OCI-LY1 (cell line): Measurements from ENCODE around the gene PIBF1.
A peak's percentile ranks its signal among the peaks of the same experiment; 100 is the strongest.

ENCODE experiments used
- H2AFZ ChIP-seq: fragments of 200-600 bp; sonication (generic), shearing (Covaris generic); 2 replicates; pipeline ENCODE4 v1.6.0; 2014; ENCODE audit warnings: antibody characterized with exemption, mild to moderate bottlenecking, low read length
- H3F3A ChIP-seq: fragments of 200-600 bp; sonication (generic), shearing (Covaris generic); 2 replicates; pipeline ENCODE4 v1.6.0; 2014; ENCODE audit warnings: mild to moderate bottlenecking, antibody characterized with exemption, low read length, moderate library complexity; ENCODE audit not compliant: insufficient read depth
- H3K27ac ChIP-seq: fragments of 200-600 bp; sonication (generic); 2 replicates; pipeline ENCODE4 v1.5.1; 2014; ENCODE audit warnings: low read length, mixed run types, mild to moderate bottlenecking, low read depth; ENCODE audit not compliant: poor library complexity, severe bottlenecking
- H3K27me3 ChIP-seq: fragments of 200-600 bp; sonication (generic); 2 replicates; pipeline ENCODE4 v1.6.0; 2014; ENCODE audit warnings: antibody characterized with exemption, mild to moderate bottlenecking, low read length, moderate library complexity; ENCODE audit not compliant: insufficient read depth
- H3K36me3 ChIP-seq: fragments of 200-600 bp; sonication (generic); 2 replicates; pipeline ENCODE4 v1.6.1; 2014; ENCODE audit warnings: mild to moderate bottlenecking, antibody characterized with exemption, low read length, moderate library complexity, mixed read lengths; ENCODE audit not compliant: insufficient read depth
- H3K4me1 ChIP-seq: fragments of 200-600 bp; sonication (generic); 2 replicates; pipeline ENCODE4 v1.5.1; 2014; ENCODE audit warnings: mild to moderate bottlenecking, low read length, moderate library complexity; ENCODE audit not compliant: insufficient read depth, severe bottlenecking
- H3K4me2 ChIP-seq: fragments of 200-600 bp; sonication (generic), shearing (Covaris generic); 2 replicates; pipeline ENCODE4 v1.6.1; 2014; ENCODE audit warnings: low read length
- H3K4me3 ChIP-seq: fragments of 200-600 bp; sonication (generic); 2 replicates; pipeline ENCODE4 v1.5.1; 2014; ENCODE audit warnings: low read length, low read depth, mild to moderate bottlenecking, mixed read lengths; ENCODE audit not compliant: poor library complexity, severe bottlenecking
- H3K79me2 ChIP-seq: fragments of 200-600 bp; shearing (Covaris generic); 2 replicates; pipeline ENCODE4 v1.6.1; 2016; ENCODE audit warnings: mixed run types, low read length, mixed read lengths; ENCODE audit not compliant: insufficient read depth
- H3K9ac ChIP-seq: fragments of 200-600 bp; sonication (generic), shearing (Covaris generic); 2 replicates; pipeline ENCODE4 v1.6.1; 2014; ENCODE audit warnings: mild to moderate bottlenecking, low read length, mixed read lengths
- H3K9me2 ChIP-seq: fragments of 200-600 bp; sonication (generic), shearing (Covaris generic); 2 replicates; pipeline ENCODE4 v1.6.1; 2014; ENCODE audit warnings: low read depth, mild to moderate bottlenecking, low read length, mixed read lengths
- H3K9me3 ChIP-seq: fragments of 200-600 bp; shearing (Covaris generic); 2 replicates; pipeline ENCODE4 v1.6.1; 2014; ENCODE audit warnings: low read length, mixed read lengths
- H4K20me1 ChIP-seq: fragments of 200-600 bp; sonication (generic), shearing (Covaris generic); 2 replicates; pipeline ENCODE4 v1.6.0; 2016; ENCODE audit warnings: mild to moderate bottlenecking, low read length; ENCODE audit not compliant: insufficient read depth
- EZH2 ChIP-seq: fragments of 200-600 bp; sonication (generic), shearing (Covaris generic); IDR thresholded peaks from 2 replicates; pipeline ENCODE4 v1.8.0; 2017; ENCODE audit warnings: borderline replicate concordance, mixed run types, mild to moderate bottlenecking, antibody characterized with exemption, low read length, moderate library complexity, mixed read lengths
- TF ChIP-seq, protein P1 (sequence below): fragments of 200-600 bp; sonication (generic), shearing (Covaris generic); IDR thresholded peaks from 2 replicates; pipeline ENCODE4 v1.5.1; 2017; ENCODE audit warnings: mild to moderate bottlenecking, antibody characterized with exemption, low read length, moderate library complexity, mixed read lengths

PIBF1 gene

DNA sequence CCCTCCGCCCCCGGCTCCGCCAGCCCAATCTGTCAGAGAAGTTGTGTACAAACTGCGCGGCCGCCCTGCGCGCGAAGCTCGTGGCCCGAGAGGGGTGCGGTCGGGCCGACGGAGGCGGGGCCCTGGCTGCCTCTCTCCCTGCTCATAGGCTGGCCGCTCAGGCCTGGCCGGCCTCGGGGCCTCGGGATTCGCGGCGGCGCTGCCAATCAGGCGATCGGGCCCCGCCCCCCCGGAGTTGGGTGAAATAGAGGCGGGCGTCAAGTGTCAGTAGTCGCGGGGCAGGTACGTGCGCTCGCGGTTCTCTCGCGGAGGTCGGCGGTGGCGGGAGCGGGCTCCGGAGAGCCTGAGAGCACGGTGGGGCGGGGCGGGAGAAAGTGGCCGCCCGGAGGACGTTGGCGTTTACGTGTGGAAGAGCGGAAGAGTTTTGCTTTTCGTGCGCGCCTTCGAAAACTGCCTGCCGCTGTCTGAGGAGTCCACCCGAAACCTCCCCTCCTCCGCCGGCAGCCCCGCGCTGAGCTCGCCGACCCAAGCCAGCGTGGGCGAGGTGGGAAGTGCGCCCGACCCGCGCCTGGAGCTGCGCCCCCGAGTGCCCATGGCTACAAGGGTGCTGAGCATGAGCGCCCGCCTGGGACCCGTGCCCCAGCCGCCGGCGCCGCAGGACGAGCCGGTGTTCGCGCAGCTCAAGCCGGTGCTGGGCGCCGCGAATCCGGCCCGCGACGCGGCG is 277.0 kb downstream of the PIBF1 start, which contains the start of gene KLF5:
Gene KLF5 (plus strand): TSS at position 270 of the 724 bp plus-strand sequence. CDS start 323 bp downstream, at position 593.
- Histone ChIP-seq H3K9me2 (no peaks in the 10 kb centered on the region), H3K4me1 (peaks cover 20% of the 10 kb centered on the region), H3K9ac (peak within 1 kb of the TSS; percentile 54), H3K36me3 (no peaks in the 10 kb centered on the region; the same call in 1 of the 2 replicates), H3K4me3 (peak within 1 kb of the TSS; percentile 68), H3K27me3 (no peaks in the 10 kb centered on the region; the same call in 1 of the 2 replicates), H3K9me3 (no peaks in the 10 kb centered on the region), H3K4me2 (peak within 1 kb of the TSS; percentile 67), H3K79me2 (no peaks in the 10 kb centered on the region), H3K27ac (no peak within 1 kb of the TSS), H3F3A (no peaks in the 10 kb centered on the region), H4K20me1 (no peaks in the 10 kb centered on the region), H2AFZ (peak within 1 kb of the TSS; percentile 10; the same call in 1 of the 2 replicates)
- TF ChIP-seq, protein P1, sequence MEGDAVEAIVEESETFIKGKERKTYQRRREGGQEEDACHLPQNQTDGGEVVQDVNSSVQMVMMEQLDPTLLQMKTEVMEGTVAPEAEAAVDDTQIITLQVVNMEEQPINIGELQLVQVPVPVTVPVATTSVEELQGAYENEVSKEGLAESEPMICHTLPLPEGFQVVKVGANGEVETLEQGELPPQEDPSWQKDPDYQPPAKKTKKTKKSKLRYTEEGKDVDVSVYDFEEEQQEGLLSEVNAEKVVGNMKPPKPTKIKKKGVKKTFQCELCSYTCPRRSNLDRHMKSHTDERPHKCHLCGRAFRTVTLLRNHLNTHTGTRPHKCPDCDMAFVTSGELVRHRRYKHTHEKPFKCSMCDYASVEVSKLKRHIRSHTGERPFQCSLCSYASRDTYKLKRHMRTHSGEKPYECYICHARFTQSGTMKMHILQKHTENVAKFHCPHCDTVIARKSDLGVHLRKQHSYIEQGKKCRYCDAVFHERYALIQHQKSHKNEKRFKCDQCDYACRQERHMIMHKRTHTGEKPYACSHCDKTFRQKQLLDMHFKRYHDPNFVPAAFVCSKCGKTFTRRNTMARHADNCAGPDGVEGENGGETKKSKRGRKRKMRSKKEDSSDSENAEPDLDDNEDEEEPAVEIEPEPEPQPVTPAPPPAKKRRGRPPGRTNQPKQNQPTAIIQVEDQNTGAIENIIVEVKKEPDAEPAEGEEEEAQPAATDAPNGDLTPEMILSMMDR: peak; percentile 22; the same call in 1 of the 2 replicates
- TF ChIP-seq EZH2: no peak

- Histone ChIP-seq H3K27me3 (no peaks in the 10 kb centered on the region; the same call in 1 of the 2 replicates), H3K9me3 (no peaks in the 10 kb centered on the region), H4K20me1 (no peaks in the 10 kb centered on the region), H3K9ac (peak overlapping the region; percentile 54; the same call in 1 of the 2 replicates), H3F3A (no peaks in the 10 kb centered on the region), H3K9me2 (no peaks in the 10 kb centered on the region), H3K4me2 (peak overlapping the region; percentile 67), H3K4me3 (peak overlapping the region; percentile 68), H3K36me3 (no peaks in the 10 kb centered on the region; the same call in 1 of the 2 replicates), H3K79me2 (no peaks in the 10 kb centered on the region), H2AFZ (no peak overlapping the region), H3K27ac (no peak overlapping the region), H3K4me1 (peaks cover 20% of the 10 kb centered on the region)
- TF ChIP-seq EZH2: no peak
- TF ChIP-seq, protein P1: no peak; the same call in 1 of the 2 replicates
These were observed 277.7 kb downstream of the PIBF1 start for GRCh38 chr13:73059460-73060250.

DNA sequence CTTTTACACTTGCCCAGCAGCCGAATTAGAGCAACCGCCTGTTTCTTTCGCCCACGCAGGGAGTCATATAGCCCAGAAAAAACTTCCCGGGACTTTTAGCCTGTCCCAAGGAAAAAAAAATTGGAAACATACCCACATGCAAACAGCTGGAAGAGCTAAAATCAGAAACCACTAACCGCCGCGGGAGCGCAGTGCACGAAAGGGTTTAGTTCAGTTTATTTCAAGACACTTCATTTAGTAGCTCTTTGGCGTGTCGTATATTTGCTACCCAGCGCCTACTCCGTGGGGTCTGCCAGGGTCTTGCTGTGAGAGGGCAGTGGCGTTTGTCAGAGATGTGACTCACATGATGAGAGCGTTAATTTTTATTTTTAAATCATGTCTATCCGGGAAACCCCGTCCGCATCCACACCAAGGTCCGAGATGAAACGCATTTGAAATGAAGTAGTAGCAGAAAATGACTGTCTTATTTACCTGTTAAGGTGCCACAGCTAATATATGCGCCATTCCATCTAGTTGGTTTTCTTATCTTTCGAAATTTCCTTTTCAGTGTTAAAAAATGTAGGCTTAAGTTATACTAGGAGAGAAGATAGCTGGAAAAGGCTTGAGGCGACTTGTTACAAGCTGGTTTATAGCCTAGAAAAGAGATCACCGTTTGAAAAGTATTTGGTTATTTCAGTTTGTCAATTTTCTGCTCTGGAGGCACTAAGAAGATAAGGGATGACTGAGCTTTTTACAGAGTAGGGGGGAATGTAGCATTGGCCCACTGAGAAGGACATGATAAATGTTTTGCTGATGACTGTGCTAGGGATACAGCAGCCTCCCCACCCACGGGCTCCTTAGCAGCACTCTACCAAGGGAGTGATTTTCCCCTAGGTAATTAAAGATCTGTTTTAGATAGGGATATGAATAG is 278.6 kb downstream of the PIBF1 start:
- Histone ChIP-seq H2AFZ (no peak overlapping the region), H3K9ac (peak overlapping the region; percentile 54; the same call in 1 of the 2 replicates), H3K9me2 (no peaks in the 10 kb centered on the region), H3K36me3 (no peaks in the 10 kb centered on the region; the same call in 1 of the 2 replicates), H3K4me1 (peaks cover 20% of the 10 kb centered on the region), H3K4me2 (peak overlapping the region; percentile 67), H3K27ac (no peak overlapping the region), H4K20me1 (no peaks in the 10 kb centered on the region), H3F3A (no peaks in the 10 kb centered on the region), H3K4me3 (peak overlapping the region; percentile 68), H3K27me3 (no peaks in the 10 kb centered on the region; the same call in 1 of the 2 replicates), H3K9me3 (no peaks in the 10 kb centered on the region), H3K79me2 (no peaks in the 10 kb centered on the region)
- no peak for TF ChIP-seq EZH2
- TF ChIP-seq, protein P1: no peak
